GM15510 (cell line): ENCODE measurements around the gene MAP2K5.

Experiments
- POLR2A ChIP-seq: IDR thresholded peaks from 3 replicates; pipeline ENCODE4 v1.6.1; 2011; ENCODE audit warnings: borderline replicate concordance; ENCODE audit not compliant: insufficient read length; ENCODE audit errors: extremely low read depth

Gene MAP2K5

GRCh38 chr15:67548236-67548852, 5.8 kb downstream of the MAP2K5 start:
- no peak for TF ChIP-seq POLR2A

- no peak for TF ChIP-seq POLR2A
These were observed 6.6 kb downstream of the MAP2K5 start for GRCh38 chr15:67548862-67549651.

- TF ChIP-seq POLR2A = no peak
These were observed 7.2 kb downstream of the MAP2K5 start for GRCh38 chr15:67549736-67550135.

- TF ChIP-seq POLR2A = no peak
These were observed 8.0 kb downstream of the MAP2K5 start for GRCh38 chr15:67550522-67550921.

GRCh38 chr15:67551207-67551743, 8.8 kb downstream of the MAP2K5 start:
- TF ChIP-seq POLR2A = no peak

- no peak for TF ChIP-seq POLR2A
These were observed 12.1 kb downstream of the MAP2K5 start for GRCh38 chr15:67554580-67554979.

- no peak for TF ChIP-seq POLR2A
These were observed 14.6 kb downstream of the MAP2K5 start for GRCh38 chr15:67556976-67557570.

- TF ChIP-seq POLR2A = no peak
These were observed 16.0 kb downstream of the MAP2K5 start for GRCh38 chr15:67558502-67558901.

- no peak for TF ChIP-seq POLR2A
These were observed 16.7 kb downstream of the MAP2K5 start for GRCh38 chr15:67559158-67559557.

GRCh38 chr15:67559576-67559975, 17.1 kb downstream of the MAP2K5 start:
- TF ChIP-seq POLR2A = no peak

GRCh38 chr15:67560320-67560719, 17.8 kb downstream of the MAP2K5 start:
- TF ChIP-seq POLR2A = no peak

- no peak for TF ChIP-seq POLR2A
These were observed 20.6 kb downstream of the MAP2K5 start for GRCh38 chr15:67563092-67563491.

- no peak for TF ChIP-seq POLR2A
These were observed 21.8 kb downstream of the MAP2K5 start for GRCh38 chr15:67564021-67564967.

GRCh38 chr15:67564968-67565345, 22.5 kb downstream of the MAP2K5 start:
- no peak for TF ChIP-seq POLR2A
